SK-N-SH (cell line): ENCODE results near the gene WTIP. TPM values are rescaled to one million over a fixed set of nuclear protein-coding genes. Genes with fewer than 3 reads are reported as not detected.

ENCODE experiments used
- CTCF ChIA-PET: fragments of 300-600, 350-600 bp; formaldehyde crosslinking; extraction: SDS; loops from one replicate; lab custom pipeline; 2021; lab: Yijun Ruan, JAX
- POLR2A ChIA-PET: fragments of 350-600 bp; sonication (Branson Sonifier 250); formaldehyde crosslinking; extraction: SDS; loops from one replicate; lab custom pipeline; 2020; ENCODE audit warnings: antibody characterized with exemption, inconsistent platforms; lab: Yijun Ruan, JAX
- DNase-seq: peaks from one replicate; pipeline ENCODE4 v3.0.0; 2012
- H2AFZ ChIP-seq: fragments of 200-600 bp; sonication (generic); 2 replicates; pipeline ENCODE4 v1.8.1; 2016; ENCODE audit warnings: antibody characterized with exemption, mild to moderate bottlenecking, low read depth
- H3F3A ChIP-seq: fragments of 200-600 bp; sonication (generic); replicated peaks from 2 replicates; pipeline ENCODE3; 2016; ENCODE audit warnings: antibody characterized with exemption, mild to moderate bottlenecking; ENCODE audit not compliant: insufficient read depth
- H3K27ac ChIP-seq, 2 experiments: fragments of 200-500 bp in 1 of 2; fragments of 200-600 bp in 1 of 2; sonication (Bioruptor generic) in 1 of 2; sonication (generic), shearing (Covaris generic) in 1 of 2; 2 replicates each; pipeline versions ENCODE4 v1.5.1 to v1.6.1; 2014 to 2016; ENCODE audit warnings: low read depth in 2 of 2, inconsistent platforms in 1 of 2, low read length in 1 of 2, mild to moderate bottlenecking in 1 of 2, mixed read lengths in 1 of 2
- H3K27me3 ChIP-seq: fragments of 200-600 bp; sonication (generic), shearing (Covaris generic); 2 replicates; pipeline ENCODE4 v1.6.1; 2016; ENCODE audit warnings: mixed run types; ENCODE audit not compliant: insufficient read depth
- H3K36me3 ChIP-seq, 2 experiments: fragments of 200-500 bp in 1 of 2; fragments of 200-600 bp in 1 of 2; sonication (Bioruptor generic) in 1 of 2; sonication (generic) in 1 of 2; replicated peaks in 1 of 2; 2 replicates each; pipeline versions ENCODE3 to v1.5.1; 2014 to 2016; ENCODE audit warnings: low read length in 1 of 2, mild to moderate bottlenecking in 1 of 2; ENCODE audit not compliant: insufficient read depth in 2 of 2, control insufficient read depth in 1 of 2
- H3K4me1 ChIP-seq, 2 experiments: fragments of 200-500 bp in 1 of 2; fragments of 200-600 bp in 1 of 2; sonication (Bioruptor generic) in 1 of 2; sonication (generic), shearing (Covaris generic) in 1 of 2; 2 replicates each; pipeline versions ENCODE4 v1.5.1 to v1.6.1; 2014 to 2016; ENCODE audit warnings: low read depth in 1 of 2, low read length in 1 of 2, mixed run types in 1 of 2; ENCODE audit not compliant: insufficient read depth in 2 of 2, control insufficient read depth in 1 of 2
- H3K4me2 ChIP-seq: fragments of 200-600 bp; sonication (generic), shearing (Covaris generic); 2 replicates; pipeline ENCODE4 v1.6.1; 2017; ENCODE audit warnings: mixed run types
- H3K4me3 ChIP-seq, 2 experiments: fragments of 200-500 bp in 1 of 2; fragments of 200-600 bp in 1 of 2; sonication (Bioruptor generic) in 1 of 2; sonication (generic), shearing (Covaris generic) in 1 of 2; 2 replicates each; pipeline versions ENCODE4 v1.5.1 to v1.8.1; 2014 to 2016; ENCODE audit warnings: low read depth in 2 of 2, inconsistent platforms in 1 of 2, low read length in 1 of 2, mild to moderate bottlenecking in 1 of 2, mixed read lengths in 1 of 2, moderate library complexity in 1 of 2
- H3K79me2 ChIP-seq: fragments of 200-600 bp; sonication (generic); 2 replicates; pipeline ENCODE4 v1.8.1; 2017; ENCODE audit warnings: mild to moderate bottlenecking; ENCODE audit not compliant: insufficient read depth
- H3K9ac ChIP-seq: fragments of 200-600 bp; sonication (generic); 2 replicates; pipeline ENCODE4 v1.6.1; 2017; ENCODE audit warnings: mixed run types
- H3K9me2 ChIP-seq: fragments of 200-600 bp; sonication (generic); 2 replicates; pipeline ENCODE4 v1.6.1; 2017; ENCODE audit warnings: mixed run types
- H3K9me3 ChIP-seq: fragments of 200-600 bp; sonication (generic); 2 replicates; pipeline ENCODE4 v1.6.1; 2017; ENCODE audit warnings: mixed run types, mild to moderate bottlenecking, moderate library complexity
- H4K20me1 ChIP-seq: fragments of 200-600 bp; sonication (generic); 2 replicates; pipeline ENCODE4 v1.6.1; 2017; ENCODE audit warnings: mild to moderate bottlenecking, mixed run types; ENCODE audit not compliant: insufficient read depth
- ELF1 ChIP-seq: IDR thresholded peaks from 2 replicates; pipeline ENCODE4 v1.4.0; 2012
- FOSL2 ChIP-seq: IDR thresholded peaks from 2 replicates; pipeline ENCODE4 v1.4.0; 2012; ENCODE audit warnings: low read depth, mild to moderate bottlenecking, moderate library complexity, borderline replicate concordance
- GABPA ChIP-seq: IDR thresholded peaks from 2 replicates; pipeline ENCODE4 v1.4.0; 2012; ENCODE audit warnings: low read depth, mild to moderate bottlenecking
- JUND ChIP-seq: IDR thresholded peaks from 2 replicates; pipeline ENCODE4 v1.4.0; 2012
- RXRA ChIP-seq: IDR thresholded peaks from 2 replicates; pipeline ENCODE4 v1.4.0; 2012; ENCODE audit warnings: low read depth, mild to moderate bottlenecking, borderline replicate concordance
- SIN3A ChIP-seq: IDR thresholded peaks from 2 replicates; pipeline ENCODE4 v1.6.1; 2012; ENCODE audit warnings: low read depth, mild to moderate bottlenecking, low read length, moderate library complexity, borderline replicate concordance
- SMC3 ChIP-seq: IDR thresholded peaks from 2 replicates; pipeline ENCODE4 v1.6.1; 2012; ENCODE audit warnings: low read depth, low read length, improper control_type of control experiment
- TAF1 ChIP-seq: IDR thresholded peaks from 2 replicates; pipeline ENCODE4 v1.6.1; 2012; ENCODE audit warnings: low read depth, mild to moderate bottlenecking, low read length, moderate library complexity, borderline replicate concordance
- TCF12 ChIP-seq: IDR thresholded peaks from 2 replicates; pipeline ENCODE4 v1.4.0; 2012
- YY1 ChIP-seq: IDR thresholded peaks from 2 replicates; pipeline ENCODE4 v1.4.0; 2012; ENCODE audit warnings: low read depth, mild to moderate bottlenecking
- ZBTB33 ChIP-seq: IDR thresholded peaks from 2 replicates; pipeline ENCODE4 v1.4.0; 2012; ENCODE audit warnings: low read depth, borderline replicate concordance
- whole genome bisulfite sequencing: methylation state at CpG from one replicate; pipeline ENCODE4 v1.1.6; 2017; ENCODE audit warnings: low lambda C conversion rate; 5-methylcytosine and 5-hydroxymethylcytosine counted together
- polyA plus RNA-seq, 3 experiments: library from polyadenylated mRNA; depleted of rRNA; stranded (reverse); fragments of >200 nt; gene quantifications; 2 replicates each; pipeline ENCODE4 v1.2.3, GENCODE V29; 2012
- TF ChIP-seq, protein P1 (sequence below): IDR thresholded peaks from 2 replicates; pipeline ENCODE4; 2012

Gene WTIP
- polyA plus RNA-seq, 1 of the 3 experiments (the other 2 are of a cell fraction) = 27.7 TPM

DNA sequence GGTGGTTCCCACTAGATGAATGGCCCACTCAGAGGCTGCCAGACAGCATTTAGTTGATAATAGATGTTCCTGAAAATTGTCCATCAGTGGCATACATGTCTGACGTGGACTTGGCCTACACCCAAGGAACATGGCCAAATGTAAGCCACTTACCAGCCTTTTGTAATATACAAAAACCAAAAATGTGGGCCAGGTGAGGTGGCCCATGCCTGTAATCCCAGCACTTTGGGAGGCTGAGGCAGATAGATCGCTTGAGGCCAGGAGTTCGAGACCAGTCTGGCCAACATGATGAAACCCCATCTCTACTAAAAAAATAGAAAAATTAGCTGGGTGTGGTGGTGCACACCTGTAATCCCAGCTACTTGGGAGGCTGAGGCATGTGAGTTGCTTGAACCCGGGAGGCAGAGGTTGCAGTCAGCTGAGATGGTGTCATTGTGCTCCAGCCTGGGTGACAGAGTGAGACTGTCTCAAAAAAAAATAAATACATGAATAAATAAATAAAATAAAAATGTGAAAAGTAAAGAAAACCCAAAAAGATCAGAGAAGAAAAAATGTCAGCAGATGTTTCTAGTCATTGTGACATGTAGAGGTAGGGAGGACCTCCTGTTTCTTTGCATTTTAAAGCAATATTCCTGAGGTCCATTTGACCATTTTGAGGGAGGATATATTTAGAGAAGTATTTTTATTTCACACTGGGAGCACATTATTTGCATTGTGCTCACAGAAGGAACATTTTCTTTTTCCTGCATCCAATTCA is 7.1 kb upstream of the WTIP start:
- Histone ChIP-seq H3K9me2 (no peaks in the 10 kb centered on the region), H3K9me3 (no peaks in the 10 kb centered on the region), H3K36me3 (peaks cover 17 to 23% of the 10 kb centered on the region in 2 experiments), H3K27me3 (no peaks in the 10 kb centered on the region), H3F3A (peaks cover 41% of the 10 kb centered on the region), H3K27ac (peak overlapping the region in 1 of 2 experiments; percentile 78; a peak in 3 of 4 replicates), H3K79me2 (no peaks in the 10 kb centered on the region), H4K20me1 (peaks cover 8% of the 10 kb centered on the region; the same call in 1 of the 2 replicates), H2AFZ (no peak overlapping the region), H3K4me3 (no peak overlapping the region), H3K9ac (no peak overlapping the region; the same call in 1 of the 2 replicates), H3K4me2 (peak overlapping the region; percentile 64; the same call in 1 of the 2 replicates), H3K4me1 (0 out of 4 replicates have a peak, but pooled peaks cover 0 to 8% of the 10 kb centered on the region in 2 experiments)
- WGBS = 74% methylated on average over 4 of the region's 4 CpGs
- DNase-seq = no peak
- ChIA-PET CTCF (interaction anchor here (1.0 to 3.4 kb wide), 2 partner anchors 12 to 238 kb away, joined by 3 to 10 read pairs; no protein-coding TSS in a partner anchor), POLR2A (interaction anchor here (0.6 kb wide), 1 partner anchor 9 kb away, joined by 5 read pairs; no protein-coding TSS in a partner anchor)
- no peak for TF ChIP-seq TAF1
- TF ChIP-seq, protein P1, sequence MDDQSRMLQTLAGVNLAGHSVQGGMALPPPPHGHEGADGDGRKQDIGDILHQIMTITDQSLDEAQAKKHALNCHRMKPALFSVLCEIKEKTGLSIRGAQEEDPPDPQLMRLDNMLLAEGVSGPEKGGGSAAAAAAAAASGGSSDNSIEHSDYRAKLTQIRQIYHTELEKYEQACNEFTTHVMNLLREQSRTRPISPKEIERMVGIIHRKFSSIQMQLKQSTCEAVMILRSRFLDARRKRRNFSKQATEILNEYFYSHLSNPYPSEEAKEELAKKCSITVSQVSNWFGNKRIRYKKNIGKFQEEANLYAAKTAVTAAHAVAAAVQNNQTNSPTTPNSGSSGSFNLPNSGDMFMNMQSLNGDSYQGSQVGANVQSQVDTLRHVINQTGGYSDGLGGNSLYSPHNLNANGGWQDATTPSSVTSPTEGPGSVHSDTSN = peak; percentile 34; the same call in 1 of the 2 replicates

DNA sequence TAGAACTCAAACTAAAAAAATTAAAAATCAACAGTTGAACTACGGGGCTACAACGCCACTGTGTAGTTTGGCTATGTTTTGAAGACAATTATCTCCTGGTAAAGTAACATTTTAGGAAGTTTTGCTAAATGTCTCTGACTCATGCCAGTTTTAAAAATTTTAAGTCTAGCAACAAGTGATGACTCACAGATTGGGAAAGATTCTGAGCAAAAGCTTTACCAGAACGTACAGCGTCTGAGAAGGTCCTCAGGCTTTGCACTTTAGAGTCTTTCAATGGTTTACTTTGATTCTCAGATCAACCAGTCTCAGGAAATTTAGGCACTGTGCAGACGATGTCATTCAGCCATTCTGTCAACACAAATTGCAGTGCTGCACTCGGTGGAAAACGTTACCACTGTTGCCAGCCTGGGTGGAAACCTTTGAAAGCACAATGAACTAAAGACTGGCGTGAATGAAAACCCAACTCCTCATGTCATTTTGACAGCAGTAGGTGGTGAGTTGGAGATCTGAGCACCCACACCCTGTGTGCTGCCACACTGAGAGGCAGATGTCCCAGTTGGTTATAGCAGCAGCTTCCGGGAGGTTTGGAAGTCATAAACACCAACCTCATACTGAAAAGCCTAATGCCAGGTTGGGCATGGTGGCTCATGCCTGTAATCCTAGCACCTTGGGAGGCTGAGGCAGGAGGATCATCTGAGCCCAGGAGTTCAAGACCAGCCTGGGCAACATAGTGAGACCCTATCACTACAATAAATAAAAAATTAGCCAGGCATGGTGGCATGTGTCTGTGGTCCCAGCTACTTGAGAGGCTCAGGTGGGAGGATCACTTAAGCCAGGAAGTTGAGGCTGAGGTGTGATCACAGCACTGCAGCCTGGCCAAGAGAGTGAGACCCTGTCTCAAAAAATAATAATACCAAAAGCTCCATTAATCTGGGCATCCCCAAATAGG is 6.3 kb upstream of the WTIP start:
- Histone ChIP-seq H3K27ac (peak overlapping the region in 1 of 2 experiments; percentile 78; a peak in 3 of 4 replicates), H3K4me1 (0 out of 4 replicates have a peak, but pooled peaks cover 0 to 8% of the 10 kb centered on the region in 2 experiments), H3K4me2 (peak overlapping the region; percentile 64), H3K4me3 (0 out of 4 replicates have a peak overlapping the region, but pooled peaks of 1 of the 2 experiments have one; percentile 14), H4K20me1 (peaks cover 8% of the 10 kb centered on the region; the same call in 1 of the 2 replicates), H3K79me2 (no peaks in the 10 kb centered on the region), H3F3A (peaks cover 45% of the 10 kb centered on the region), H2AFZ (no peak overlapping the region), H3K9ac (no peak overlapping the region; the same call in 1 of the 2 replicates), H3K27me3 (no peaks in the 10 kb centered on the region), H3K9me3 (no peaks in the 10 kb centered on the region), H3K9me2 (no peaks in the 10 kb centered on the region), H3K36me3 (peaks cover 8 to 18% of the 10 kb centered on the region in 2 experiments)
- TF ChIP-seq YY1 = no peak
- 0 out of 2 replicates have a peak, but pooled peaks have one; percentile 13 for TF ChIP-seq TCF12
- TF ChIP-seq JUND = peak; percentile 82
- TF ChIP-seq GABPA = no peak
- TF ChIP-seq FOSL2 = peak; percentile 91
- no peak for TF ChIP-seq SMC3
- no peak for TF ChIP-seq ZBTB33
- TF ChIP-seq ELF1 = no peak
- TF ChIP-seq SIN3A = no peak
- no peak for TF ChIP-seq RXRA
- DNase-seq = no peak
- 36% methylated on average over 9 of the region's 9 CpGs for WGBS
- ChIA-PET POLR2A (interaction anchor here (0.7 kb wide), 1 partner anchor 1457 kb away, joined by 3 read pairs; no protein-coding TSS in a partner anchor), CTCF (interaction anchor here (1.0 to 2.0 kb wide), 4 partner anchors 25 to 379 kb away, joined by 3 to 10 read pairs (median 3); no protein-coding TSS in a partner anchor)
